Neural progenitor cell (in vitro differentiated cells): ENCODE results near the gene GOLIM4.

Experiments used
- CTCF ChIP-seq: fragments of 200-600 bp; sonication (generic); IDR thresholded peaks from 2 replicates; pipeline ENCODE4 v1.5.1; 2017; ENCODE audit warnings: antibody characterized with exemption, mild to moderate bottlenecking
- EZH2 ChIP-seq: fragments of 200-600 bp; sonication (generic); IDR thresholded peaks from 2 replicates; pipeline ENCODE4 v1.6.1; 2017; ENCODE audit warnings: antibody characterized with exemption, mild to moderate bottlenecking, moderate library complexity
- EZH2phosphoT487 ChIP-seq: fragments of 200-600 bp; sonication (generic); IDR thresholded peaks from 2 replicates; pipeline ENCODE4 v1.6.1; 2017; ENCODE audit warnings: antibody characterized with exemption

GRCh38 chr3:167973046-167973445 lies 122.7 kb downstream of the GOLIM4 start:
- no peak for TF ChIP-seq CTCF
- no peak for TF ChIP-seq EZH2phosphoT487
- no peak for TF ChIP-seq EZH2
